Vagina (tissue), 2 donors: ENCODE data around the gene APOL6. TPM values are rescaled to one million over a fixed set of nuclear protein-coding genes. Genes with fewer than 3 reads are reported as not detected.

Experiments
- DNase-seq, 2 donors: peaks; one replicate each; pipeline ENCODE4 v3.0.0-alpha.2; 2017; ENCODE audit errors: extremely low spot score in 2 of 2
- H3K27ac ChIP-seq: fragments of 200-600 bp; sonication (generic); one replicate; pipeline ENCODE4 v1.5.1; 2019
- H3K27me3 ChIP-seq: fragments of 200-600 bp; sonication (generic); one replicate; pipeline ENCODE4 v1.5.1; 2019
- H3K36me3 ChIP-seq, 2 donors: fragments of 200-600 bp; sonication (generic); one replicate each; pipeline ENCODE4 v1.5.1; 2017 to 2019
- H3K4me1 ChIP-seq: fragments of 200-600 bp; sonication (generic); one replicate; pipeline ENCODE4 v1.5.1; 2019
- H3K4me3 ChIP-seq, 2 donors: fragments of 200-600 bp; sonication (generic); 1 replicate in 1 of 2; 2 replicates in 1 of 2; pipeline ENCODE4 v1.5.1; 2016 to 2019
- H3K9me3 ChIP-seq: fragments of 200-600 bp; sonication (generic); one replicate; pipeline ENCODE4 v1.5.1; 2019
- POLR2A ChIP-seq, 2 donors: fragments of 450-650 bp; IDR thresholded peaks; one replicate each; pipeline ENCODE4 v1.6.1; 2017; ENCODE audit warnings: antibody characterized with exemption in 2 of 2, mild to moderate bottlenecking in 2 of 2, moderate library complexity in 2 of 2
- POLR2AphosphoS5 ChIP-seq, 2 donors: sonication (generic); formaldehyde crosslinking; IDR thresholded peaks; one replicate each; pipeline ENCODE4 v1.9.0; 2017; ENCODE audit warnings: antibody characterized with exemption in 2 of 2, mild to moderate bottlenecking in 2 of 2, low read depth in 1 of 2; ENCODE audit not compliant: insufficient read depth in 1 of 2
- intact Hi-C: fragments of 100-400 bp; cut with DNase I; formaldehyde crosslinking; loops from one replicate; pipeline ENCODE4 v1.15.1; 2023
- total RNA-seq: library from RNA; depleted of rRNA; stranded (reverse); fragments of >200 nt; gene quantifications from one replicate; pipeline ENCODE4 v1.2.3, GENCODE V29; 2016
- TF ChIP-seq, protein P1 (sequence below), 3 experiments: fragments of 450-650 bp in 2 of 3; fragments of 200-600 bp in 1 of 3; sonication (generic) in 1 of 3; IDR thresholded peaks; one replicate each; pipeline ENCODE4 v1.5.1; 2017 to 2019; ENCODE audit warnings: antibody characterized with exemption in 3 of 3, mild to moderate bottlenecking in 2 of 3, moderate library complexity in 2 of 3

APOL6 gene
- total RNA-seq, 1 donor from 2014 or later: 11.5 TPM

DNA sequence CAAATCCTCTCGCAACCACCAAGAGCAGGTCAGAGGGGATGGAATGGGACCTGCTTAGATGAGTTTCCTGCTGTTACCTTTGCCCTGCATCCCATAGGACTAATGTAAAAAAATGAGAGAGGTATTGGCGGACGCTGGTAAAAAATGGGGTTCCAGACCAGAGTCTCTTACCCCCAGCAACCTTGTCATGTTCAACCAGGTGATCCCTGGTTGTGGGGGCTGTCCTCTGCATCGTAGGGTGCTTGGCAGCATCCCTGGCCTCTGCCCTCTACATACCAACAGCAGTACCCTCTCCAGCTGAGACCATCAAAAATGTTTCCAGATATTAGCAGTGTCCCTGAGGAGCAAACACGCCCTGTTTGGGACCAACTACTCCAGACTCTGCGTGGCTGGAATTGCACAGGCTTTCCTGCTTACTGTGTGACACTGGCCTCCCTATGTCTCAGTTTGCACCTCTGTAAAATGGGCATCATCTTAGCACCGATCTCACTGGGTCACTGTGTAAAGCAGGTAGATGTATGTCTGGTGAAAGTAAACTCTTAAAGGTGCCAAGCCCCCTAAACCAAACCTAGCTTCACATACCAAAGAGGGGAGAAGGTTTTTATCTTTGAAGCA is 1.5 kb downstream of the APOL6 start:
- intact Hi-C loops: no loop called here
- H3K36me3 ChIP-seq: no peaks in the 10 kb centered on the region
- DNase-seq: no peak
- H3K27ac ChIP-seq: no peak overlapping the region
- TF ChIP-seq POLR2A (IDR thresholded peaks at IDR 0.05): no peak
- TF ChIP-seq POLR2AphosphoS5 (IDR thresholded peaks at IDR 0.05; ENCODE audit: insufficient read depth in 1 of 2, low read depth in 1 of 2): no peak
- TF ChIP-seq, protein P1, sequence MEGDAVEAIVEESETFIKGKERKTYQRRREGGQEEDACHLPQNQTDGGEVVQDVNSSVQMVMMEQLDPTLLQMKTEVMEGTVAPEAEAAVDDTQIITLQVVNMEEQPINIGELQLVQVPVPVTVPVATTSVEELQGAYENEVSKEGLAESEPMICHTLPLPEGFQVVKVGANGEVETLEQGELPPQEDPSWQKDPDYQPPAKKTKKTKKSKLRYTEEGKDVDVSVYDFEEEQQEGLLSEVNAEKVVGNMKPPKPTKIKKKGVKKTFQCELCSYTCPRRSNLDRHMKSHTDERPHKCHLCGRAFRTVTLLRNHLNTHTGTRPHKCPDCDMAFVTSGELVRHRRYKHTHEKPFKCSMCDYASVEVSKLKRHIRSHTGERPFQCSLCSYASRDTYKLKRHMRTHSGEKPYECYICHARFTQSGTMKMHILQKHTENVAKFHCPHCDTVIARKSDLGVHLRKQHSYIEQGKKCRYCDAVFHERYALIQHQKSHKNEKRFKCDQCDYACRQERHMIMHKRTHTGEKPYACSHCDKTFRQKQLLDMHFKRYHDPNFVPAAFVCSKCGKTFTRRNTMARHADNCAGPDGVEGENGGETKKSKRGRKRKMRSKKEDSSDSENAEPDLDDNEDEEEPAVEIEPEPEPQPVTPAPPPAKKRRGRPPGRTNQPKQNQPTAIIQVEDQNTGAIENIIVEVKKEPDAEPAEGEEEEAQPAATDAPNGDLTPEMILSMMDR (IDR thresholded peaks at IDR 0.05): no peak
- H3K27me3 ChIP-seq: no peaks in the 10 kb centered on the region
- peak overlapping the region; percentile 58 to 68 for H3K4me3 ChIP-seq
- H3K4me1 ChIP-seq: peaks cover 32% of the 10 kb centered on the region
- no peaks in the 10 kb centered on the region for H3K9me3 ChIP-seq

- Histone ChIP-seq H3K27me3 (no peaks in the 10 kb centered on the region), H3K9me3 (no peaks in the 10 kb centered on the region), H3K4me1 (peaks cover 32% of the 10 kb centered on the region), H3K27ac (no peak overlapping the region), H3K4me3 (no peak overlapping the region), H3K36me3 (no peaks in the 10 kb centered on the region)
- no peak for TF ChIP-seq POLR2A (IDR thresholded peaks at IDR 0.05)
- TF ChIP-seq, protein P1 (IDR thresholded peaks at IDR 0.05): no peak
- no peak for TF ChIP-seq POLR2AphosphoS5 (IDR thresholded peaks at IDR 0.05; ENCODE audit: insufficient read depth in 1 of 2, low read depth in 1 of 2)
- DNase-seq: peak in 1 of 2 donors; percentile 37
- intact Hi-C loops: no loop called here
Measured at GRCh38 chr22:35651085-35651484, 2.8 kb downstream of the APOL6 start.

DNA sequence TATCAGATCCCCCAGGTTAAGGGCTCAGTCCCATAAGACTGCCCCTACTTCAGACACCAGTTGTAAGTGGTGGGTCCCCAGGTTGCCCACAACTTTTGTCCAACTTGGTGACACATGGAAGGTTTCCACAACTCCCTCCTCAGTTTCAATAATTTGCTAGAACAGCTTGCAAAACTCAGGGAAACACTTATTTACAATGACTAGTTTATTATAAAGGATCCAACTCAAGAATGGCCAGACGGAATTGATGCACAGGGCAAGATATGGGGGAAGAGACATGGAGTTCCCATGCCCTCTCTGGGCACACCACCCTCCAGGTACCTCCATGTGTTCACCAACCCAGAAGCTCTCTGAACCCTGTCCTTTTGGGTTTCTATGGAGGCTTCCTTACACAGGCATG is 5.6 kb downstream of the APOL6 start:
- no peaks in the 10 kb centered on the region for H3K27me3 ChIP-seq
- no peaks in the 10 kb centered on the region for H3K9me3 ChIP-seq
- no peak for DNase-seq
- peaks cover 20% of the 10 kb centered on the region for H3K4me1 ChIP-seq
- no peak overlapping the region for H3K4me3 ChIP-seq
- intact Hi-C loops: no loop called here
- peaks cover 0 to 23% of the 10 kb centered on the region in 2 donors for H3K36me3 ChIP-seq
- no peak overlapping the region for H3K27ac ChIP-seq
- no peak for TF ChIP-seq POLR2AphosphoS5 (IDR thresholded peaks at IDR 0.05; ENCODE audit: insufficient read depth in 1 of 2, low read depth in 1 of 2)
- TF ChIP-seq, protein P1 (IDR thresholded peaks at IDR 0.05): no peak
- TF ChIP-seq POLR2A (IDR thresholded peaks at IDR 0.05): no peak

DNA sequence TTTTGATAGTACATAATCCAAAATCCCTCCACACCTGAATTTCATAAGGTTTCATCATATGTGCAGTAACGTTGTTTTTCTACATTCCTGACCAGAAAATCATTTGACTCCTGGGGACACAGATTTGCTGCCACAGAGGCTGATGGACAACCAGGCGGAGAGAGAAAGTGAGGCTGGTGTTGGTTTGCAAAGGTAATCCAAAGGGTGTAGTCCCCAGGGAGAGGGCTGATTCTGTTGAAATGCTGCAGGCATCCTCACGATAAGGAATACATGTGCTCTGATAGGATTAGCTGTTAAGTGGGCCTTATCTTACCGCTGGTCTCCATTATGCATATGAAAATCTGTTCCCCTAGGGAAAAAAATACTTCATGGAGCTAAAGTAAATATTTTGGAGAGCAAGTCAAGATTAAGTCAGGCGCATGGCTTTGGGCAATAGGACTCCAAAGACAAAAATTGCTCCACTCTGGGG is 8.1 kb downstream of the APOL6 start:
- Histone ChIP-seq H3K27me3 (no peaks in the 10 kb centered on the region), H3K36me3 (peaks cover 0 to 37% of the 10 kb centered on the region in 2 donors), H3K27ac (no peak overlapping the region), H3K4me3 (no peak overlapping the region), H3K9me3 (no peaks in the 10 kb centered on the region), H3K4me1 (peaks cover 5% of the 10 kb centered on the region)
- no peak for DNase-seq
- intact Hi-C loops: no loop called here
- TF ChIP-seq POLR2A (IDR thresholded peaks at IDR 0.05): no peak
- TF ChIP-seq, protein P1 (IDR thresholded peaks at IDR 0.05): no peak
- TF ChIP-seq POLR2AphosphoS5 (IDR thresholded peaks at IDR 0.05; ENCODE audit: insufficient read depth in 1 of 2, low read depth in 1 of 2): no peak

DNA sequence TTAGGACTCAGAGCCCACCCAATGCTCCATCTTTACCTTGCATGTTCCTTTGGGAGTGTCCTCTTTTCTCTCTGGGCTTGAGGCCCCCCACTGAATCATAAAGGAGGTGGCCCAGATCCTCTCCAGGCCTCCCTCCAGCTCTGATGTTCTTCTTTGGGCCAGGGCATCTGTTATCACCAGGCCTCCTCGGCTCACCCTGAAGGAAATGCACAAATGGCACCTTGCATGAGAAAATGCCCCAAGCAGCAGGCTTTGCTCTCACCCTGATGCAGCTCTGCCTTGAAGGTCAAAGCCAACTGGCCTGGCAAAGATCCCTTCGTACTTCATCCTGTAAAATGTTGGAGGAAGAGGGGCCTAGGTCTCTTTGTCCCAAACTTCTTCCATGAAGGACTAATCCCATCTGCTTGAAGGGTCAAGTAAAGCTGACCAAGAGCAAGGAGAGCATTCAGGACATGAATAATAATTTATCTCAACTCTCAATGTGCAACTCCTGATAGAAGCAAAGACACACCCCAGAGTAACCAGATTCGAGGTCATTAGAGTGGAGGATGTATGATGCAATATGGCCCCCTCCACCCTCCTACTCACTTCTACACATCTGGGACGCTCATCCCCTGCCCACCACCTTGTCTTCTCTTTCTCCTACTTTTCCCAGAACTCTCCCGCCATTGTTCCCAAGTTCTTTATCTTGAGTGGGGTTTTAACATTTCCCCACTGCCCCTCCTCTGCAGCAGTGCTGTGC is 9.5 kb downstream of the APOL6 start:
- H3K9me3 ChIP-seq: no peaks in the 10 kb centered on the region
- H3K4me3 ChIP-seq: no peak overlapping the region
- no peaks in the 10 kb centered on the region for H3K27me3 ChIP-seq
- peaks cover 10% of the 10 kb centered on the region for H3K4me1 ChIP-seq
- intact Hi-C loops: no loop called here
- H3K27ac ChIP-seq: no peak overlapping the region
- peaks cover 0 to 37% of the 10 kb centered on the region in 2 donors for H3K36me3 ChIP-seq
- no peak for DNase-seq
- no peak for TF ChIP-seq POLR2AphosphoS5 (IDR thresholded peaks at IDR 0.05; ENCODE audit: insufficient read depth in 1 of 2, low read depth in 1 of 2)
- TF ChIP-seq, protein P1 (IDR thresholded peaks at IDR 0.05): no peak
